Suprapubic skin (tissue), 4 donors: ENCODE measurements around the gene NMNAT2. TPM values are rescaled to one million over a fixed set of nuclear protein-coding genes. Genes with fewer than 3 reads are reported as not detected.

ENCODE experiments used
- DNase-seq, 2 donors: peaks; one replicate each; pipeline ENCODE4 v3.0.0-alpha.2; 2019; ENCODE audit warnings: low spot score in 2 of 2
- H3K27ac ChIP-seq: fragments of 200-600 bp; sonication (generic); one replicate; pipeline ENCODE4 v1.5.1; 2019
- H3K27me3 ChIP-seq: fragments of 200-600 bp; sonication (generic); one replicate; pipeline ENCODE4 v1.5.1; 2019
- H3K36me3 ChIP-seq: fragments of 200-600 bp; sonication (generic); one replicate; pipeline ENCODE4 v1.5.1; 2019
- H3K4me1 ChIP-seq: fragments of 200-600 bp; sonication (generic); one replicate; pipeline ENCODE4 v1.5.1; 2019
- H3K4me3 ChIP-seq: fragments of 200-600 bp; sonication (generic); one replicate; pipeline ENCODE4 v1.5.1; 2019; ENCODE audit warnings: mild to moderate bottlenecking
- H3K9me3 ChIP-seq: fragments of 200-600 bp; sonication (generic); one replicate; pipeline ENCODE4 v1.5.1; 2019
- CTCF ChIP-seq, 2 donors: fragments of 200-600 bp in 1 of 2; fragments of 450-650 bp in 1 of 2; sonication (generic) in 1 of 2; IDR thresholded peaks; one replicate each; pipeline ENCODE4 v1.5.1; 2016 to 2019; ENCODE audit warnings: antibody characterized with exemption in 2 of 2, mild to moderate bottlenecking in 1 of 2, moderate library complexity in 1 of 2
- EP300 ChIP-seq: sonication (generic); formaldehyde crosslinking; IDR thresholded peaks from one replicate; pipeline ENCODE4 v1.6.1; 2017; ENCODE audit warnings: antibody characterized with exemption
- POLR2A ChIP-seq, 2 donors: fragments of 450-650 bp; IDR thresholded peaks; one replicate each; pipeline ENCODE4 v1.6.1; 2017; ENCODE audit warnings: antibody characterized with exemption in 2 of 2, mild to moderate bottlenecking in 2 of 2, moderate library complexity in 2 of 2
- POLR2AphosphoS5 ChIP-seq, 3 donors: sonication (generic); formaldehyde crosslinking; IDR thresholded peaks; one replicate each; pipeline ENCODE4 v1.6.1; 2017; ENCODE audit warnings: antibody characterized with exemption in 3 of 3
- WGBS: methylation state at CpG from one replicate; pipeline ENCODE4 v1.1.5; 2018; 5-methylcytosine and 5-hydroxymethylcytosine counted together
- total RNA-seq, 4 donors: library from RNA; depleted of rRNA; stranded (reverse); fragments of >200 nt; gene quantifications; one replicate each; pipeline ENCODE4 v1.1.0, GENCODE V29; 2016

NMNAT2 gene
- total RNA-seq, 4 donors from 2014 or later = 0.48 to 0.81 (median 0.68) TPM

GRCh38 chr1:183278739-183279591 lies 139.2 kb downstream of the NMNAT2 start:
- 53% methylated on average over 9 of the region's 12 CpGs for WGBS
- no peak for DNase-seq
- no peaks in the 10 kb centered on the region for H3K36me3 ChIP-seq
- peak overlapping the region; percentile 64 for H3K27ac ChIP-seq
- no peaks in the 10 kb centered on the region for H3K9me3 ChIP-seq
- no peaks in the 10 kb centered on the region for H3K27me3 ChIP-seq
- no peak for TF ChIP-seq CTCF (IDR thresholded peaks at IDR 0.05)
- TF ChIP-seq EP300 = no peak
- no peak for TF ChIP-seq POLR2AphosphoS5 (IDR thresholded peaks at IDR 0.05)
- TF ChIP-seq POLR2A (IDR thresholded peaks at IDR 0.05) = no peak
- peaks cover 59% of the 10 kb centered on the region for H3K4me1 ChIP-seq
- no peak overlapping the region for H3K4me3 ChIP-seq

GRCh38 chr1:183277821-183278738 lies 140.1 kb downstream of the NMNAT2 start:
- Histone ChIP-seq H3K9me3 (no peaks in the 10 kb centered on the region), H3K4me3 (no peak overlapping the region), H3K4me1 (peaks cover 59% of the 10 kb centered on the region), H3K27me3 (no peaks in the 10 kb centered on the region), H3K36me3 (no peaks in the 10 kb centered on the region), H3K27ac (no peak overlapping the region)
- WGBS = 75% methylated on average over 7 of the region's 7 CpGs
- no peak for DNase-seq
- TF ChIP-seq CTCF (IDR thresholded peaks at IDR 0.05) (no peak), POLR2A (IDR thresholded peaks at IDR 0.05) (no peak), POLR2AphosphoS5 (IDR thresholded peaks at IDR 0.05) (no peak), EP300 (no peak)

- Histone ChIP-seq H3K9me3 (no peaks in the 10 kb centered on the region), H3K27me3 (no peaks in the 10 kb centered on the region), H3K4me1 (peaks cover 46% of the 10 kb centered on the region), H3K4me3 (no peak overlapping the region), H3K36me3 (no peaks in the 10 kb centered on the region), H3K27ac (no peak overlapping the region)
- TF ChIP-seq CTCF (IDR thresholded peaks at IDR 0.05) (no peak), POLR2A (IDR thresholded peaks at IDR 0.05) (no peak), EP300 (no peak), POLR2AphosphoS5 (IDR thresholded peaks at IDR 0.05) (no peak)
- peak in 1 of 2 donors; percentile 37 for DNase-seq
- whole genome bisulfite sequencing = 93% methylated on average over 9 of the region's 9 CpGs
Observed at GRCh38 chr1:183276386-183277080, 141.6 kb downstream of the NMNAT2 start.

- Histone ChIP-seq H3K27ac (no peak overlapping the region), H3K36me3 (no peaks in the 10 kb centered on the region), H3K27me3 (no peaks in the 10 kb centered on the region), H3K4me1 (peaks cover 42% of the 10 kb centered on the region), H3K9me3 (no peaks in the 10 kb centered on the region), H3K4me3 (no peak overlapping the region)
- WGBS = 100% methylated on average over 3 of the region's 3 CpGs
- peak in 1 of 2 donors; percentile 38 for DNase-seq
- TF ChIP-seq POLR2AphosphoS5 (IDR thresholded peaks at IDR 0.05) (no peak), EP300 (no peak), POLR2A (IDR thresholded peaks at IDR 0.05) (no peak), CTCF (IDR thresholded peaks at IDR 0.05) (no peak)
Observed at GRCh38 chr1:183275322-183275721, 142.9 kb downstream of the NMNAT2 start.
